B cell (primary cell): Measurements from ENCODE around the gene ORC1. TPM values are rescaled to one million over a fixed set of nuclear protein-coding genes. Genes with fewer than 3 reads are reported as not detected.

Source experiments
- ATAC-seq: fragments of 200-7000 bp; cut with Tn5 transposase; one replicate; pipeline ENCODE4 v1.10.0; 2021; ENCODE audit warnings: low read depth, mild to moderate bottlenecking, moderate number of reproducible peaks, moderate library complexity
- CTCF ChIA-PET: fragments of 350-600 bp; sonication (Branson Sonifier 250); formaldehyde crosslinking; loops from one replicate; lab custom pipeline; 2021; ENCODE audit warnings: antibody characterized with exemption, inconsistent platforms; lab: Charles Lee
- POLR2A ChIA-PET: fragments of 350-600 bp; sonication (Branson Sonifier 250); formaldehyde crosslinking; loops from one replicate; lab custom pipeline; 2021; ENCODE audit warnings: antibody characterized with exemption; lab: Charles Lee
- DNase-seq: peaks from one replicate; pipeline ENCODE4 v3.0.0; 2013
- H2AFZ ChIP-seq: 2 replicates; pipeline ENCODE4 v1.6.1; 2012; ENCODE audit warnings: mild to moderate bottlenecking, low read depth, low read length; ENCODE audit not compliant: insufficient read depth, poor library complexity, severe bottlenecking
- H3K27ac ChIP-seq, 2 donors: 1 replicate in 1 of 2; 2 replicates in 1 of 2; pipeline ENCODE4 v1.5.1; 2012 to 2013; ENCODE audit warnings: low read length in 2 of 2, mild to moderate bottlenecking in 2 of 2, moderate library complexity in 1 of 2
- H3K27me3 ChIP-seq, 4 experiments: fragments of 200-600 bp in 1 of 4; sonication (generic) in 1 of 4; replicated peaks in 1 of 4; 1 replicate in 2 of 4; 2 replicates in 2 of 4; pipeline versions ENCODE4 v1.6.1 to v1.7.0; 2013 to 2016; ENCODE audit warnings: low read length in 3 of 4, mild to moderate bottlenecking in 2 of 4, mixed read lengths in 1 of 4, moderate library complexity in 1 of 4; ENCODE audit not compliant: insufficient read depth in 4 of 4, control insufficient read depth in 3 of 4; ENCODE audit errors: control extremely low read depth in 1 of 4
- H3K36me3 ChIP-seq, 2 experiments: replicated peaks in 1 of 2; 1 replicate in 1 of 2; 2 replicates in 1 of 2; pipeline versions ENCODE4 v1.6.1 to v1.7.1; 2013; ENCODE audit warnings: low read length in 1 of 2; ENCODE audit not compliant: insufficient read depth in 2 of 2, control insufficient read depth in 1 of 2; ENCODE audit errors: control extremely low read depth in 1 of 2, extremely low read depth in 1 of 2
- H3K4me1 ChIP-seq, 2 donors: fragments of 200-600 bp in 1 of 2; sonication (generic) in 1 of 2; 1 replicate in 1 of 2; 2 replicates in 1 of 2; pipeline versions ENCODE4 v1.5.1 to v1.6.1; 2013 to 2017; ENCODE audit warnings: low read length in 2 of 2; ENCODE audit not compliant: control insufficient read depth in 2 of 2, insufficient read depth in 2 of 2
- H3K4me2 ChIP-seq: replicated peaks from 2 replicates; pipeline ENCODE3; 2012; ENCODE audit warnings: mild to moderate bottlenecking, low read depth, low read length; ENCODE audit not compliant: poor library complexity, severe bottlenecking
- H3K4me3 ChIP-seq, 5 experiments: fragments of 200-600 bp in 1 of 5; sonication (generic) in 1 of 5; 1 replicate in 3 of 5; 2 replicates in 2 of 5; pipeline versions ENCODE4 v1.5.1 to v1.7.0; 2011 to 2016; ENCODE audit warnings: low read length in 4 of 5, mild to moderate bottlenecking in 4 of 5, low read depth in 2 of 5, control low read depth in 1 of 5, moderate library complexity in 1 of 5; ENCODE audit not compliant: insufficient read depth in 1 of 5; ENCODE audit errors: control extremely low read depth in 1 of 5, extremely low read depth in 1 of 5
- H3K79me2 ChIP-seq: fragments of 200-600 bp; sonication (generic); one replicate; pipeline ENCODE4 v1.6.0; 2016; ENCODE audit warnings: low read length; ENCODE audit not compliant: control insufficient read depth, insufficient read depth
- H3K9ac ChIP-seq: fragments of 200-600 bp; sonication (generic); 2 replicates; pipeline ENCODE4 v1.6.1; 2017; ENCODE audit warnings: mild to moderate bottlenecking, low read length, moderate library complexity
- H3K9me3 ChIP-seq, 3 donors: one replicate each; pipeline versions ENCODE4 v1.6.1 to v1.7.1; 2013; ENCODE audit warnings: low read length in 2 of 3; ENCODE audit not compliant: control insufficient read depth in 2 of 3, insufficient read depth in 1 of 3; ENCODE audit errors: control extremely low read depth in 1 of 3
- H4K20me1 ChIP-seq: 2 replicates; pipeline ENCODE4 v1.6.0; 2012; ENCODE audit warnings: mild to moderate bottlenecking, low read length; ENCODE audit not compliant: insufficient read depth, control insufficient read depth, poor library complexity, severe bottlenecking
- H3K27ac Mint-ChIP-seq: one replicate; pipeline ENCODE4 v1.8.0; 2021; ENCODE audit warnings: mixed read lengths
- H3K27me3 Mint-ChIP-seq: one replicate; pipeline ENCODE4 v1.8.0; 2021; ENCODE audit warnings: mixed read lengths
- H3K4me1 Mint-ChIP-seq: one replicate; pipeline ENCODE4 v1.8.0; 2021; ENCODE audit warnings: mixed read lengths
- H3K4me3 Mint-ChIP-seq: one replicate; pipeline ENCODE4 v1.8.0; 2021; ENCODE audit warnings: mixed read lengths
- H3K9me3 Mint-ChIP-seq: one replicate; pipeline ENCODE4 v1.8.0; 2022; ENCODE audit warnings: mixed read lengths; ENCODE audit not compliant: insufficient read depth
- CTCF ChIP-seq: fragments of 200-600 bp; IDR thresholded peaks from one replicate; pipeline ENCODE4 v1.8.0; 2022; ENCODE audit warnings: antibody characterized with exemption, mild to moderate bottlenecking
- EZH2 ChIP-seq: IDR thresholded peaks from 2 replicates; pipeline ENCODE4 v1.6.1; 2012; ENCODE audit warnings: borderline replicate concordance, low read depth, mild to moderate bottlenecking, moderate library complexity, low read length; ENCODE audit not compliant: insufficient read depth, poor library complexity, severe bottlenecking
- WGBS: methylation state at CpG from one replicate; pipeline ENCODE4 v1.1.5; 2013; ENCODE audit warnings: missing lambda C conversion rate; ENCODE audit not compliant: insufficient coverage; 5-methylcytosine and 5-hydroxymethylcytosine counted together
- intact Hi-C: fragments of 100-400 bp; cut with micrococcal nuclease; formaldehyde crosslinking; loops from one replicate; pipeline ENCODE4 v1.10.0; 2022
- polyA plus RNA-seq: library from polyadenylated mRNA; depleted of rRNA; stranded (reverse); fragments of >200 nt; gene quantifications from 2 replicates; pipeline ENCODE4 v1.2.3, GENCODE V29; 2012
- total RNA-seq, 2 donors: library from RNA; stranded (reverse); fragments of 120-200 nt in 1 of 2; gene quantifications; 1 replicate in 1 of 2; 2 replicates in 1 of 2; pipeline versions ENCODE4 v1.2.3 to v1.2.4, GENCODE V29; 2013 to 2022

The ORC1 gene
- total and polyA plus RNA-seq, 2 donors (not counting 1 experiment from before 2014, with no cell fraction given), result 0.78 to 1.3 TPM

GRCh38 chr1:52355847-52356505 is 48.2 kb downstream of the ORC1 start:
- POLR2A ChIA-PET, result no interaction called here
- 96% methylated on average over 11 of the region's 11 CpGs for WGBS

More at GRCh38 chr1:52355847-52356505, 48.2 kb downstream of the ORC1 start:
- DNase-seq (no peak), ATAC-seq (no peak)
- Histone ChIP-seq H3K27ac (no peak overlapping the region), H3K9me3 (no peaks in the 10 kb centered on the region), H3K4me2 (no peak overlapping the region), H3K9ac (no peak overlapping the region), H3K36me3 (peaks cover 9 to 93% of the 10 kb centered on the region in 2 experiments), H3K4me1 (no peaks in the 10 kb centered on the region), H4K20me1 (peaks cover 11% of the 10 kb centered on the region), H3K79me2 (no peaks in the 10 kb centered on the region), H3K4me3 (no peak overlapping the region), H2AFZ (no peak overlapping the region), H3K27me3 (no peaks in the 10 kb centered on the region)
- CTCF ChIA-PET, result no interaction called here
- H3K27me3 Mint-ChIP-seq, result no peaks in the 10 kb centered on the region
- H3K4me1 Mint-ChIP-seq, result no peaks in the 10 kb centered on the region
- no peaks in the 10 kb centered on the region for H3K9me3 Mint-ChIP-seq
- no peak for TF ChIP-seq CTCF
- no peak for TF ChIP-seq EZH2
- intact Hi-C loops, result no loop called here
- H3K4me3 Mint-ChIP-seq, result no peak overlapping the region
- H3K27ac Mint-ChIP-seq, result no peak overlapping the region
